HG02938 (cell line): ENCODE results near the gene ORC4.

ENCODE experiments used
- ATAC-seq: cut with Tn5 transposase; IDR thresholded peaks from one replicate; pipeline ENCODE4 v1.9.1; 2021; ENCODE audit warnings: mild to moderate bottlenecking, moderate library complexity; ENCODE audit not compliant: unreplicated experiment

Gene ORC4

DNA sequence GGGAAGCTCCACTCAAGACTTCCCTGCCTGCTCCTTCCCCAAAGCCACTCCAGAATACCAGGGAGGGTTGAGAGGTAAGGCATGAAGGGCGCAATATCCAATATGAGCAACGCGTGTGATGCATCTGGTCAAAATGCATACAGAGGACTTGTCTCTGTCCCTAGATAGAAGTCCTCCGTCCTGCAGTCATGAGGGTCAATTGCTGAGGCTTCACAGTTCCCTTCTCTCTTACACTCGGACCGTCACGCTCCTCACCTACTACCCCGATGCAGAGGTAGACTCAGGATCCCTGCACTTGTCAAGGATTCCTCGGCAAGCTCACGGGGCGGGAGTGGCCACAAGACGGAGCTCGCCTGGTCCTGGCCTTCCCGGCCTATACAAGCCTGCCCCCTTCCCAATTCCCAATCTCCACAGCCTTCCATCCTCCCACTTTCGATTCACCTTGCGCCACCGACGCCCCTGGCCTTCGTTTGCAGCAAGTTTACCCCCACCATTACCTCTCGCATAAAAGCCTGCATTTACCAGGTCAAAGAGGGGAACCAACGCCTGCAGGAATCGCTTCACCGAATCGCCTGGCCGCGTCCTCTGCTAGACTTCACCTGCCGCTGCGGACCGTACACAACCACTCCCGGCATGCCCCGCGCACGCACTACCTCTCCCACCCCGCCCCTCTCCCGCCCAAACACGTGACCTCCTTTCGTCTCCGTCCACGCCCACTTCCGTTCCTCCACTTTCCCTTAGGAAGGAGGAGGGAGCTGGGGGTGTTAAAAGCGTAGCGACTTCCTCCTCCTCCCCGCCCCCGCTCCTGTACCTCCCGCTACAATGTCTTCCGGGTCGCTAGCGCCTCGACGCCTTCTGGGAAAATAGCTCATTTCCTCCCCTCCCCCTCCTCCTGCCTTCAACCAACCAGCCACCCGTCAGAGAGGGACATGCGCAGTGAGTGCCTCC, at the start of gene ORC4:
ORC4 (minus strand) TSS at position 627 of the 948 bp plus-strand sequence. CDS start 44,779 bp downstream, outside the sequence.
- ATAC-seq: peak; percentile 75

DNA sequence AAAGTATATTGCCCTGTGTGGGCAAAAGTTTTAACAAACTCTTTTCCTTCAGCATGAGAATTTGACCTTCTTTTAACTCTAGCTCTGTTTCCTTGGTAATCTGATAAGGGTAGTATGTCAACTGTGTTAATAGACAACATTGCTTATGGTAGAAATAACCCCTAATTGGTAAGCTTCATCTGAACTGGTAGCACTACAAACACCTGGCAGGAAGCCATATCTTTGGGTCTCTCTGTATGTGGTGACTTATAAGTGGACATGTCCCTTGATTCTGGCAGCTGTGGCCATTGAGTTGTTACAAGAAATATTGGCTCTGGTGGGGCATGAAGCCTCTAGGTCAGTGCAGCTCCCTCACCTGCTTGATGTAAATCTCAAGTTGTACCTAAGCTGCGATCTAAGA, 47.3 kb upstream of the ORC4 start:
- ATAC-seq: no peak

DNA sequence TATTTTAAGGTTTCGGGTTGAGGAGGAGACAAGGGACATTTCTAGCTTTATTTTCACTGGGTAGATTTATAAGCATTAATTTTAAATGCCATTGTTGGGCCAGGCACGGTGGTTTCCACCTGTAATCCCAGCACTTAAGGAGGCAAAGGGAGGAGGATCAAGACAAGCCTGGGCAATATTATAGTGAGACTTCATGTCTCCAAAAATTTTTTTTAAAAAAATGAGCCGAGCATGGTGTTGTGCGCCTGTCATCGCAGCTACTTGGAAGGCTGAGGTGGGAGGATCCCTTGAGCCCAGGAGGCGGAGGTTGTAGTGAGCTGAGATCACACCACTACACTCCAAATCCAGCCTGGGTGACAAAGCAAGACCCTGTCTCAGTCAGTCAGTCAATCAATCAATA, 45.4 kb upstream of the ORC4 start:
- no peak for ATAC-seq

DNA sequence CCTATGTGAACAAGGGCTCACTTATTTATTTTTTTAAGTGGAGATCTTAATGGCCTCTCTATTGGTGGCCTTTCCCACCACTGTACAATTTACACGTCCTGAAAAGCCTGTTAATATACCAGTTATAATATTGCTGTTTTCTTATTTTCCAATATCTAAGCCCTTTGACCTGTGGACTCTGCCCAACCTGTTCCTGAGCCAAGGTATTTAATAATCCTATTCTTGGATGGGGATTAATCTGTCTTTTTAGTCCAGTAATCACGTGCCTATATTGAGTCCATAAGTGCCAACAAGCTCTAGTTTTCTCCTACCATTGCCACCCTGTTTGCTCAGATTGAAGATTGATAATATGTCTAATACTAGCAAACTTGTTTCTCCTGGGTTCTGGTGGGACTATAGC, 43.1 kb upstream of the ORC4 start:
- no peak for ATAC-seq

DNA sequence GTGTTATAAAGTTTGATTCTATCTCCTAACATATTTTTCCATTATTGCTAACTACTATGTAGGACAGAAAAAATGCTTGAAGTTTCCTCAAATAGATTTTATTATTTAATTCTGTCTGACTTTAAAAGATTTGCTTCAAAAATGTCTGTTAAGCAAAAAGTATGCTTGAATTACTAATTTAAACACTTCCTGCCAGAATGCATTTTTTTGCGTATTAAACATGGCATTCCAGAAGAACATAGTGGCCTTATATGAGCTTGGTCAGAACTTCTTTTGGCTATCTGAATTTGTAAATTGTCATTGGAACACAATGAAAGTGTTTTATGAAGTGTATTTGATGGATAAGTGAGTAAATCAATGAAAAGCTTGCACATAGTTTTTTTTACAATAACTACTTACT, 38.1 kb upstream of the ORC4 start:
- ATAC-seq: no peak

DNA sequence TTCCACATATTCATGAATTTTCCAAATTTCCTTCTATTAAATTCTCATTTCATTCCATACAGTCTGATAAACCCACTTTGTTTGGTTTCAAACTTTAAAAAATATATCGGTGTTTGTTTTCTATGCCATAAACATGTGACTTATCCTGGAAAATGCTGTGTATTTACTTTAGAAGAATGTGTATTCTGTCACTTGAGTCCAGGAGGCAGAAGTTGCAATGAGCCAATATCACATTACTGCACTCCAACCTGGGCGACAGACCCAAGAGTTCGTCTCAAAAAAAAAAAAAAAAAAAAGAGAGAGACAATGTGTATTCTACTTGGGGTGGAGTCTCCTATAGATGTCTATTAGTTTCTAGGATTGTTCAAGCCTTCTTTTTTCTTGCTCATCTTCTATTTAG, 32.1 kb upstream of the ORC4 start:
- no peak for ATAC-seq

DNA sequence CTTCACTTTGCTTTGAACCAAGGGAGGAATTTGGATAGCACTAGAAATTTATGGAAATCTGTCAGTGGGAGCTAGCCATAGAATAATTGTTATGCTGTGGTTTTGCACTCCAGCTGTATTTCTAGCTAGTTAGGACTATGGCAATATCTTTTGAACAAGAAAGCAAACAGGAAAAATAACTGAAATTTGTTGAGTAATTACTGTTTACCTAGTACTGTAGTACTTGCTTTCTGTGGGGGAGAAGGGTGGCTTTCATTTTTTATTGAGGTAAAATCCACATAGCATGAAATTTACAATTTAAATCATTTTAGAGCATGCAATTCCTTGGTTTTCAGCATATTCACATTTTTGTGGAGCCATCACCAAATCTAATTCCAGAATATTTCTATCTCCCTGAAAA, 28.7 kb upstream of the ORC4 start:
- ATAC-seq: no peak

DNA sequence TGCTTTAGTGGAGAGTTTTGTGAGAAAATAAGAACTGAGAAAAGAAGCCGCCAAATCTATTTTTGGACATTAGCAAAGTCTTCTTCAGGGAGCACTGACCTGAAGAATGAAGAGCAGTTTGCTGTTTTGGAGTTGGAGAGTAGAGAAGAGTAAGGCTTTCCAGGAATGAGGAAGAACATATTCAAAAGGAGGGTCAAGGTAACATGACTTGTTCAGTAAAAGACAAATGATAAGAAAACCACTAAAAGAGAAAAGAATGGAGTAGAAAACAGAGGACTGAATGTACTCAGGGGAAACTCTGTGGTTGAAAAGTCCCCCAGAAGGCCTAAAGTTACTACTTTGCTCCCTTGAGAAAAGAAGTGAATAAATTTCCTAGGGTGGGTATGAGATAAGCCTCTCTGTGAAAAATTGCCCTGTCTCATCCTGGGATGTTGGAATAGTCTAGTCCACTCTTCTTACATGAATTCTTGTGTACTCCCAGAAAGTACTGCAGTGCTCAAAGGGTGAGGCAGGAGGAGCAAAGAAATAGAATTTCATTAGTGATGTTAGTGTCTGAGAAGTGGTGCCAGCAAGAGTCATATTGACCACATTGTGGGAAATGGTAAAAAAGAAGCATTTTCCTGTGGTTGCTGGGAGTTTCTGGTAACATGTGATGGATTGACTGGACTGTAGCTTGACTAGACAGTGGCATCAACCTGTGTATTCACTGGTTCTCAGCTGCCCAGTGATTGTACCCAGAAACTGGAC, 28.1 kb upstream of the ORC4 start:
- peak; percentile 72 for ATAC-seq

DNA sequence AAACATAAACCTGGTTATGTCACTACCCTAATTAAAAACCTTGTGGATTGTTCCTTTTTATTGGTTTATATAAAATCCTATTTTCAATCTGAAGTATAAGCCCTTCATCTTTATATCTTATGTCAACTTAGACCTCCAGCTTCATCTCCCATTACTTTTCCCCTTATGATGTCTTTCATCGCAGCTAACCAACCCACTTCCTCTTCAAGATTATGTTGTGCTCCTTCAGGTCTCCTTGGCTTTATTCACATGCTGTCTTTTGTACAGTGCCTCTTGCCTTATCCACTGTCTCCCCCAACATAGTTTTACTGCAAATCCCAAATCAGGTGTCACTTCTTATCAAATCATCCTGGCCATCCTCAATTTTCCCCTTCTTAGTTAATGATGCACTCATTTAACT, 26.3 kb upstream of the ORC4 start:
- no peak for ATAC-seq

DNA sequence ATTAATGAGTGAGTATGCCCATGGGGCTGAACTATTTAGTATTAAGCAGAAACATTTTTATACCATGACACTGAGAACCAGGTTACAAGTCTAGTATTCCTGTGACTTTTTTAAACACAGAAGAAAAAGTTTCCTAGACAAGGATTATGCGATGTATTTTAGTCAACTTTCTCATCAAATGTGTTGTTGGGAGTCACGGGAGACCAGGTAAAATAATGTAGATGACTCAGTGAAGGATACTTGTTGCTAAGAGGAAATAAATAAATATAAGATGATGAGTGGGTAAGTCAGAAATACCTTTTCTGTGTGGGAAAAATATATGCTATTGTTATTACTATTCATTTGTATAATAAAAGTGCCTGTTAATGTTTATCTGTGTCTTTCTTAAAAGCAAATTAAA, 23.8 kb upstream of the ORC4 start:
- ATAC-seq: no peak

DNA sequence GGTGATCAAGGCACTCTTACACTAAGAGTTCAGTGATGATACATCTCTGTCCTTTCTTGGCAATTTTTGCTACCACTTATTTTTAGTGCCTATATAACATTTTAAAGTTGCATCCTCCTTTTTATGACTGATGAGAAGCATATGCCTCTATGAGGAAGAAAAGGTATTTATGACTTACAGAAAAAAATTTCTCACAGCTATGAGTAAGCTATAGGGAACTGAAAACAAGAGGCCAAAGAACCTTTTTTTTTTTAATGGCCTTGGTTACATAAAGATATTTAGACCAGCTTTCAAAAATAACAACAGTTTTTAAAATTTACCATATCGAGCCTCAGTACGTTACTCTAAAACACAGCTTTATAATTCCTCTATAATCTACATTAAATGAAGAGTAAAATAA, 21.7 kb upstream of the ORC4 start:
- ATAC-seq: peak; percentile 94

DNA sequence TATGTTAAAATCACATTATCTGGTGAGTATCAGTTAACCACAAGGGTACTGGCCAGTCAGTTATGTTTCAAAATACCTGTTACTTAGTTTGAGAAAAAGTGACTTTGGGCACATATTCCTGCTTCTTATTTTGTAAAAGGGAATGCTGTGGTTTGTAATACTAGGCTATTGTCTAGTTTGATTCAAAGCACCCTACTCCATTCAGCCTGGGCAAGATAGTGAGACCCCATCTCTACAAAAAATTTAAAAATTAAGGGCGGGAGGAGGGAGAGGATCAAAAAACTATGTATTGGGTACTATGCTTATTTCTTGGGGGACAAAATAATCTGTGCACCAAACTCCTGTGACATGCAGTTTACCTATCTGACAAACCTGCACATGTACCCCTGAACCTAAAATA, 19.2 kb upstream of the ORC4 start:
- ATAC-seq: no peak

DNA sequence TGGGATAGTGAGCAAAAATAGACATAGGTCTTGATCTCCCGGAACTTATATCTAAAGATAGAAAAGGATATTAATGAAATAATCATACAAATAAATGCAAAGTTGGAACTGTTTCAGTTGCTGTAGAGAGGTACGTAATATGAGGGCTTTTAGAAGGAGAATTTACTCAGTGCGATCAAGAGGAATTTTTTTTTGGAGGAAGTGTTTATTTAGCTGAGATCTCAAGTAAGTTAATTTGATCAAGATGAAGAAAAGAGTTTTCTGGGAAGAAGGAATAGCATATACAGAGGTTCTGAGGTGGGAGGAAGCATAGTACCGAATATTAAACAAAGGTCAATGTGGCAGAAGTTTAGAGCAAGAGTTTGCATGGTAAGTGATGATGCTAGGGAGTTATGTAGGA, 11.7 kb upstream of the ORC4 start:
- no peak for ATAC-seq

DNA sequence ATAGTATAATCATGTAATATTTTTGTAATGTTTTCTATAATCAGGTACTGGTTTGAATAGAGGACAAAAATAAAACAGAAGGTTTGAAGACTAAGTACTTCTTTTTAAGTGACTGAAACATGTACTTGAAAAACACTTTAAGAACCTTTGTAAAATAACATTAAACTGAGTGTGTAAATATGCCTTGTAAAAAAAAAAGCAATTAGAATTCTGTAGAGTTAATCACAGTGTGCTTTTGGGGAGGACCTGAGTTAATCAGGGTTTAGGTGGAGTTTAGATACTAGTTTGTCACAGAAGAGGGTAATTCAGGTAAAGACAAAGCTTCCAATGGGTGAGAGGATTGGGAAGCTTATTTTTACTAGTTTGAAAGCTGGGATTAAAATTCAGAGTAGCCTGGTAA, 10.6 kb upstream of the ORC4 start:
- no peak for ATAC-seq

DNA sequence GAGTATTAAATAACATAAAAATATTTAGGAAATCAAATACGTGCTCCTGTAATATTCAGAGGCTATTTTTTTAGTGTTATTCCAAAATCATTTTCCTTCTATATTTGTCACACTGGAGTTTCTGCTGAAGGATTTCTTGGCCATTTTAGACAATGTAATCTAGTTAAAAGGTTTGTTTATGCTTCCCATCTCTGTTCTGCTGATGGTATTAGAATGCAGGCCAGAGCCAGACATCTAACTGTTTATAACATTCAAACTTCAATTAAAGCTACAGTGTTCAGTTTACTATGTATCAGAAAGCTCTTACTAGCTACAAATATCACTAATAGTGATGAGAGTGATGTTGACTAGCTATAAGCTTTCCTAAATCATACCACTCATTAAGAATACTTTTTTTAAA, 8.2 kb upstream of the ORC4 start:
- no peak for ATAC-seq

DNA sequence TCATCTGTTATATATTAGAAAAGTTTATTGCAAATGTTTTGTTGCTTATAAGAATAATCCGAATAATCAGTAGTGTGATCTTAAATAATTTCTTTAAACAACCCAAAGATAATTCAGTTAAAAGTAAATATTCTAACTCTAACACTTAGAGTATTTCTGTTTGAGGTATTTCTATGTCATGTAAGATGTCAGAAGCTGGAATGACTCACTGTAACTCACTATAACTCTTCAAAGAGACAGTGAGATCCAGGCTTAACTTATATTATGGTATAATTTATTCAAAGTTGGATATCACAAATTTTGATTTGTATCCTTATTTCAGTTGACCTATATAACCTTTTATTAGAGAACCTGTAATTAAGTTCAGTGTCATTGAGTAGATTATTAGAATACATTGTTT, 7.3 kb upstream of the ORC4 start:
- ATAC-seq: no peak

DNA sequence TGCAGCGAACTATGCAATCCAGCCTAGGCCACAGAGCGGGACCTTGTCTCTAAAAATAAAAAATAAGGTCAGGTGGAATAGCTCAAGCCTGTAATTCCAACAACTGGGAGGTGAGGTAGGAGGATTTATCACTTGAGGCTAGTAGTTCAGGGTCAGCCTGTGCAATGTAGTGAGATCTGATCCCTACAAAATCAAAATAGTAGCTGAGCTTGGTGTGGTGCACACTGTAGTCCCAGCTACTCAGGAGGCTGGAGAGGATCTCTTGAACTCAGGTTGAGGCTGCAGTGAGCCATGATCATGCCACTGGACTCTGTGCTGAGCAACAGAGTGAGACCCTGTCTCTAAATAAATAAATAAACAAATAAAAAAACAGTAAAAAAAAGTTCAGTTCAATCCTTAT, 6.0 kb upstream of the ORC4 start:
- ATAC-seq: no peak

DNA sequence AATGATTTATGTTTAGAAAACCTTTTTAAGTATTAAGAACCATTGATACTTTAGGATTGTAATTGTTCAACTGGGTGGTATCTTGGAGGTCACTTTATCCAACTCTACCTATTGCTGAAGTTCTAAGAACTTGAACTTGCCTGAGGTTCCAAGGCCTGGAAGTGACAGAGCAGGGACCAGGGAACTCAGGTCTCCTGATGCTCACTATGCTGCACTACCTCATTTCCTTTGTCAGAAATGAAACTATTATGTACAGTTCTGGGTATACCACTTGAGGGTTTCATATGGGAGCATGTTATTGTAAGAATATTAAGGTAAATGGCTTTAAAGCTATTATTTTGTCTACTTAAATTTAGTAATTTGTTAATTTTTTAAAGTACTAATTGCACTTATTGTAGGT, 3.3 kb upstream of the ORC4 start:
- ATAC-seq: peak; percentile 29

DNA sequence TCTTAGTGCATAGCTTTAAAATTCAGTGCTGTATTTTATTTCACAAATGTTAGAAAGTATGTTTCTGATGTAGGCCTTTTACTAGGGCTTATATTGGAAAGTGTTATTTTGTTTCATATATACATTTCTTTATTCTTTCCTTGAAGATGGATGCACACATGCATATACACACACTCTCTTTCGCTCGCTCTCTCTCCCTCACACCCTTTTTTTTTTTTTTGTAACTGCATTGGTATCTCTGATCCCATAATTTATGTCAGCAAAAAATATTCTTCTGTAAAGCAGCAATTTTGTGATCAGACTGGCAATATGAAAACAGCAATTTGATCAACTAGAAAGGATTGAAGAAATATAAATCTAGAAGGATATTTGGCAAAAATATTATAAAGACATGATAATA, 2.3 kb upstream of the ORC4 start:
- ATAC-seq: no peak

DNA sequence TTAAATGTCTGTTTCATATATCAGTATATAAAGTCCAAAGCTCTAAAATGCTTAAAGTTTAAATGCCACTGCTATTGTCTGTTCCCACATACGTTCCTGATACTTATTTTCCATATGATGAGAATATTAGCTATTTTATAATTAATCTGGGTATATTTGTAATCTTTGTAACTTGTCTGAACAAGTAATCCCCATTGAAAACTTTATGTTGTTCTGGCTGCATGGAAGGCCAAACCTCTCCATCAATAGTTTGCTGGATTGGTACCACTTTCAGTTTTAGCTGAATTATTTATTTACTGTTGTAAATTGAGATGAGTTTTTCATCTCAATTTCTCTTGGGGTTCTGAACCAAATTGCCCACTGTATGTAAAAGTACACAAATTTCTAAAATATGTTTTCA, 1.8 kb upstream of the ORC4 start:
- no peak for ATAC-seq

DNA sequence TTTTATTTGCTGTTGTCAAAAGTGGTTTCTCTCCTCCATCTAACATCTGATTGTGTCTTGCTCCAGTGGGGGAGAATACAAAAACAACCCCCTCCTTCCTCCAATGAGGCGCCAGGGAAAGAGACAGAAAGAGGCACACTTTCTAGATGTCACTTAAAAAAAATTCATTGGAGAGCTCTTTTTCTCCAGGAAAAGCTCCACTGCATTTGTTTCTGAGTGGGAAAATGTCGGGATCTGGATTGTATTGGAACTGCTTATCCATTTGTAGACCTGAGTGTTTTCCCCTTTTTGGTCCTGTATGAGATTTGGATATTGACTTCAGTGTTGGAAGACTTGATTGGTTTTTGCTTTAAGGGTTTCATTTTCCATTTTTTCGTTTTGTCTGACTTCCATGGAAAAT, 1.3 kb upstream of the ORC4 start:
- no peak for ATAC-seq
